GM23338 (cell line): ENCODE measurements around the gene NFYA. TPM values are rescaled to one million over a fixed set of nuclear protein-coding genes. Genes with fewer than 3 reads are reported as not detected.

Experiments used
- ATAC-seq: fragments of 200-7000 bp; cut with Tn5 transposase; 3 replicates; pipeline ENCODE4 v1.9.1; 2020
- DNase-seq: peaks from one replicate; pipeline ENCODE4 v3.0.0-alpha.2; 2015; ENCODE audit warnings: low spot score
- H2AFZ ChIP-seq: fragments of 200-600 bp; sonication (generic); 2 replicates; pipeline ENCODE4 v1.8.0; 2016; ENCODE audit warnings: antibody characterized with exemption, mild to moderate bottlenecking, moderate library complexity
- H3F3A ChIP-seq: fragments of 200-600 bp; sonication (generic); replicated peaks from 2 replicates; pipeline ENCODE4 v1.8.0; 2017; ENCODE audit warnings: antibody characterized with exemption, mixed run types, low read depth
- H3K27ac ChIP-seq: fragments of 200-600 bp; sonication (generic); 2 replicates; pipeline ENCODE4 v1.6.1; 2016; ENCODE audit warnings: low read depth
- H3K27me3 ChIP-seq: fragments of 200-600 bp; sonication (generic); 2 replicates; pipeline ENCODE4 v1.8.0; 2016; ENCODE audit warnings: mild to moderate bottlenecking, mixed run types, moderate library complexity; ENCODE audit not compliant: insufficient read depth
- H3K36me3 ChIP-seq: fragments of 200-600 bp; sonication (generic); 2 replicates; pipeline ENCODE4 v1.8.0; 2016; ENCODE audit warnings: mild to moderate bottlenecking; ENCODE audit not compliant: insufficient read depth
- H3K4me1 ChIP-seq: fragments of 200-600 bp; sonication (generic); 2 replicates; pipeline ENCODE4 v1.8.0; 2016; ENCODE audit warnings: mild to moderate bottlenecking, moderate library complexity; ENCODE audit not compliant: insufficient read depth
- H3K4me2 ChIP-seq: fragments of 200-600 bp; sonication (generic); 2 replicates; pipeline ENCODE4 v1.7.1; 2017; ENCODE audit warnings: mixed run types
- H3K4me3 ChIP-seq: fragments of 200-600 bp; sonication (generic); 2 replicates; pipeline ENCODE4 v1.6.1; 2016; ENCODE audit warnings: mixed run types
- H3K79me2 ChIP-seq: fragments of 200-600 bp; sonication (generic); replicated peaks from 2 replicates; pipeline ENCODE4 v1.8.0; 2017; ENCODE audit warnings: mild to moderate bottlenecking; ENCODE audit not compliant: insufficient read depth
- H3K9me2 ChIP-seq: fragments of 200-600 bp; sonication (generic); 2 replicates; pipeline ENCODE4 v1.8.0; 2017; ENCODE audit not compliant: insufficient read depth
- H4K20me1 ChIP-seq: fragments of 200-600 bp; sonication (generic); replicated peaks from 2 replicates; pipeline ENCODE4 v1.8.0; 2017; ENCODE audit warnings: mild to moderate bottlenecking; ENCODE audit not compliant: insufficient read depth
- H3K27ac Mint-ChIP-seq: 2 replicates; pipeline ENCODE4 v1.8.0; 2020; ENCODE audit warnings: inconsistent platforms, mild to moderate bottlenecking, moderate library complexity, mixed read lengths
- H3K27me3 Mint-ChIP-seq: 3 replicates; pipeline ENCODE4 v1.8.0; 2022; ENCODE audit warnings: low read depth, mild to moderate bottlenecking, moderate library complexity, mixed read lengths, inconsistent platforms; ENCODE audit not compliant: insufficient read depth, poor library complexity
- H3K36me3 Mint-ChIP-seq: 3 replicates; pipeline ENCODE4 v1.8.0; 2021; ENCODE audit warnings: low read depth, mild to moderate bottlenecking, inconsistent platforms, moderate library complexity, mixed read lengths
- H3K4me1 Mint-ChIP-seq: 3 replicates; pipeline ENCODE4 v1.8.0; 2020; ENCODE audit warnings: mild to moderate bottlenecking, inconsistent platforms, mixed read lengths
- H3K4me3 Mint-ChIP-seq: 3 replicates; pipeline ENCODE4 v1.8.0; 2021; ENCODE audit warnings: moderate library complexity, mild to moderate bottlenecking, inconsistent platforms, mixed read lengths
- H3K9me3 Mint-ChIP-seq: 3 replicates; pipeline ENCODE4 v1.8.0; 2020; ENCODE audit warnings: moderate library complexity, mild to moderate bottlenecking, inconsistent platforms, mixed read lengths
- CREB1 ChIP-seq: fragments of 250-450 bp; sonication (Bioruptor Pico); IDR thresholded peaks from 2 replicates; pipeline ENCODE4 v1.5.0; 2020; ENCODE audit warnings: low read depth, mild to moderate bottlenecking, moderate library complexity
- EZH2 ChIP-seq: fragments of 200-600 bp; sonication (generic); IDR thresholded peaks from one replicate; pipeline ENCODE4 v1.8.0; 2017; ENCODE audit warnings: antibody characterized with exemption, mild to moderate bottlenecking, low read depth; ENCODE audit not compliant: unreplicated experiment
- EZH2phosphoT487 ChIP-seq: fragments of 200-600 bp; sonication (generic); IDR thresholded peaks from one replicate; pipeline ENCODE4 v1.8.1; 2018; ENCODE audit warnings: antibody characterized with exemption; ENCODE audit not compliant: unreplicated experiment
- NANOG ChIP-seq: IDR thresholded peaks from 2 replicates; pipeline ENCODE4 v1.6.1; 2016; ENCODE audit warnings: antibody characterized with exemption, borderline replicate concordance
- REST ChIP-seq: IDR thresholded peaks from one replicate; pipeline ENCODE4 v1.6.1; 2018; ENCODE audit warnings: antibody characterized with exemption; ENCODE audit not compliant: unreplicated experiment
- STAT1 ChIP-seq: IDR thresholded peaks from one replicate; pipeline ENCODE4 v1.6.1; 2016; ENCODE audit warnings: antibody characterized with exemption; ENCODE audit not compliant: unreplicated experiment
- ZNF114 ChIP-seq: fragments of 250-450 bp; sonication (Bioruptor Pico); IDR thresholded peaks from 2 replicates; pipeline ENCODE4 v1.5.0; 2020; ENCODE audit warnings: mild to moderate bottlenecking, moderate library complexity
- ZNF331 ChIP-seq: fragments of 250-450 bp; sonication (Bioruptor Pico); IDR thresholded peaks from 2 replicates; pipeline ENCODE4 v1.5.0; 2020; ENCODE audit warnings: low read depth, mild to moderate bottlenecking, moderate library complexity
- polyA plus RNA-seq: library from polyadenylated mRNA; unstranded; fragments of >200 nt; fragmentation: Nextera tagmentation; extraction: Ambion mirVana; gene quantifications from 2 replicates; pipeline ENCODE4 v1.2.1, GENCODE V29; 2016
- total RNA-seq: library from RNA; depleted of rRNA; stranded (reverse); fragments of >200 nt; shearing (Covaris generic); gene quantifications from 2 replicates; pipeline ENCODE4 v1.2.3, GENCODE V29; 2014
- TF ChIP-seq, protein P1 (sequence below), 2 experiments: fragments of 200-600 bp in 1 of 2; sonication (generic) in 1 of 2; conservative IDR thresholded peaks; 2 replicates each; pipeline versions ENCODE4 v1.5.1 to v1.6.1; 2016 to 2017; ENCODE audit warnings: antibody characterized with exemption in 2 of 2, low read depth in 2 of 2, mild to moderate bottlenecking in 2 of 2, moderate library complexity in 1 of 2
- TF ChIP-seq, protein P2 (sequence below): IDR thresholded peaks from 2 replicates; pipeline ENCODE4 v1.6.1; 2016; ENCODE audit warnings: antibody characterized with exemption

Gene NFYA
- total and polyA plus RNA-seq, 2 experiments from 2014 or later = 10.8 to 39.1 TPM

DNA sequence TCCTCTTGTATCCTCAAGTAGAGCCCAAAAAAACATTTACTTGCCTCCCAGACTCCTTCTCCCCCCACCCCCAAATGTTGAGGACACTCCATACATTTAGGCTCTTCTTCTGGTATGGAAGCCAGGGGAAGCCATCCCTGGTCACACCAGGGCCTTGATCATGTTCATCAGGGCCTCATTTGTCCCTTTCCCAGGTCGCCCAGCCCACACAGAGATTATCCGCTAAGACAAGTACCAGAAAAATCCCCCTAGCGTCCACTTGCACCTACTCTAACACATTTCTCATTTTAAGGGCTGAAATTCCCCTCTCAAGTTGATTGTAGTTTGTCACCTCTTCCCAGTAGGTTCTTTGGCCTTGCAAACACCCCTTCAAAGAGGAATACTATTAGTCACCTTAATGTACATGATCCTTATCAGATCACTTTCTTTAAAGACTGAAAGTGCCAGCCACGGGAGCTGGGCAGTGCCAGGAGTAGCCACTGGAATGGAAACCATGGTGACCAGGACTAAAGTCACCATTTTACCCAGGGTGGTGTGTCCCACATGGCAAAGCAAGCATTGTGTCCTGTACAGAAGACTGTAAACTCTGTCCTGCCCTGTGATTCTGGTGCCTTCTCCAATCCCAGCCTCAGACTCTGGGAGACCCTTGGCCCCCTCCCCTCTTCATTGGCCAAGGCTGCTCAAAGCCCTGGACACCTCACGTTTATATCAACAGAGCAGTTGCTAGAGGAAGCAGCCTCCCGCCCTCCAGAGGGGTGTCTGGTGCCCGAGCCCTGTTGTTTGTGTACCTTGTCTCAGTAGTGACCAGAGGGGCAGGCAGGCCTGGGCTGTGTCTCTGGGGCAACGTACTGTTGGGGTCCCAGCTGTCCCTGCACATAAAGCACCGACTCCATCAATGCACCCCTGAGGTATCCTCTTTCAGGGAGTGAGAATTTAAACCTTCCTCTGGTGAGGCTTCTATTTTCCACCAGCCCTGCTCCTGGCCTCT lies 24.7 kb upstream of the NFYA start:
- no peaks in the 10 kb centered on the region for H3K9me2 ChIP-seq
- H2AFZ ChIP-seq = no peak overlapping the region
- H3K4me1 Mint-ChIP-seq = peaks cover 15% of the 10 kb centered on the region
- no peaks in the 10 kb centered on the region for H3K36me3 Mint-ChIP-seq
- ATAC-seq (no peak), DNase-seq (no peak)
- no peaks in the 10 kb centered on the region for H3K9me3 Mint-ChIP-seq
- no peaks in the 10 kb centered on the region for H3K27me3 ChIP-seq
- no peak overlapping the region for H3K4me3 ChIP-seq
- H3K79me2 ChIP-seq = no peaks in the 10 kb centered on the region
- H3K4me2 ChIP-seq = no peak overlapping the region
- TF ChIP-seq REST (no peak), STAT1 (no peak), CREB1 (CRISPR knock-in tag) (no peak), EZH2phosphoT487 (no peak), NANOG (no peak), ZNF114 (CRISPR knock-in tag) (no peak), EZH2 (no peak), ZNF331 (CRISPR knock-in tag) (no peak)
- TF ChIP-seq, protein P1, sequence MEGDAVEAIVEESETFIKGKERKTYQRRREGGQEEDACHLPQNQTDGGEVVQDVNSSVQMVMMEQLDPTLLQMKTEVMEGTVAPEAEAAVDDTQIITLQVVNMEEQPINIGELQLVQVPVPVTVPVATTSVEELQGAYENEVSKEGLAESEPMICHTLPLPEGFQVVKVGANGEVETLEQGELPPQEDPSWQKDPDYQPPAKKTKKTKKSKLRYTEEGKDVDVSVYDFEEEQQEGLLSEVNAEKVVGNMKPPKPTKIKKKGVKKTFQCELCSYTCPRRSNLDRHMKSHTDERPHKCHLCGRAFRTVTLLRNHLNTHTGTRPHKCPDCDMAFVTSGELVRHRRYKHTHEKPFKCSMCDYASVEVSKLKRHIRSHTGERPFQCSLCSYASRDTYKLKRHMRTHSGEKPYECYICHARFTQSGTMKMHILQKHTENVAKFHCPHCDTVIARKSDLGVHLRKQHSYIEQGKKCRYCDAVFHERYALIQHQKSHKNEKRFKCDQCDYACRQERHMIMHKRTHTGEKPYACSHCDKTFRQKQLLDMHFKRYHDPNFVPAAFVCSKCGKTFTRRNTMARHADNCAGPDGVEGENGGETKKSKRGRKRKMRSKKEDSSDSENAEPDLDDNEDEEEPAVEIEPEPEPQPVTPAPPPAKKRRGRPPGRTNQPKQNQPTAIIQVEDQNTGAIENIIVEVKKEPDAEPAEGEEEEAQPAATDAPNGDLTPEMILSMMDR (conservative IDR thresholded peaks at IDR 0.05; ENCODE audit: low read depth in 2 of 2) = no peak
- TF ChIP-seq, protein P2, sequence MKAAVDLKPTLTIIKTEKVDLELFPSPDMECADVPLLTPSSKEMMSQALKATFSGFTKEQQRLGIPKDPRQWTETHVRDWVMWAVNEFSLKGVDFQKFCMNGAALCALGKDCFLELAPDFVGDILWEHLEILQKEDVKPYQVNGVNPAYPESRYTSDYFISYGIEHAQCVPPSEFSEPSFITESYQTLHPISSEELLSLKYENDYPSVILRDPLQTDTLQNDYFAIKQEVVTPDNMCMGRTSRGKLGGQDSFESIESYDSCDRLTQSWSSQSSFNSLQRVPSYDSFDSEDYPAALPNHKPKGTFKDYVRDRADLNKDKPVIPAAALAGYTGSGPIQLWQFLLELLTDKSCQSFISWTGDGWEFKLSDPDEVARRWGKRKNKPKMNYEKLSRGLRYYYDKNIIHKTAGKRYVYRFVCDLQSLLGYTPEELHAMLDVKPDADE = no peak
- H3F3A ChIP-seq = no peaks in the 10 kb centered on the region
- peaks cover 2% of the 10 kb centered on the region for H3K27me3 Mint-ChIP-seq
- no peak overlapping the region for H3K27ac Mint-ChIP-seq
- H4K20me1 ChIP-seq = no peaks in the 10 kb centered on the region
- H3K27ac ChIP-seq = no peak overlapping the region
- peaks cover 12% of the 10 kb centered on the region for H3K4me1 ChIP-seq
- H3K36me3 ChIP-seq = no peaks in the 10 kb centered on the region
- H3K4me3 Mint-ChIP-seq = no peak overlapping the region
